ENCODE results near the gene IL15RA.

GRCh38 chr10:5964736-5965135 is 12.6 kb downstream of the IL15RA start:
- no peak for TF ChIP-seq POLR2AphosphoS5 (IDR thresholded peaks at IDR 0.05; ENCODE audit: low read depth, low read length)
- TF ChIP-seq TCF7L2 (IDR thresholded peaks at IDR 0.05; ENCODE audit: low read depth, low read length): no peak
- no peak for TF ChIP-seq CTCF (IDR thresholded peaks at IDR 0.05)
